Thyroid gland (tissue), 4 donors: Measurements from ENCODE around the gene MECR. TPM values are rescaled to one million over a fixed set of nuclear protein-coding genes. Genes with fewer than 3 reads are reported as not detected.

ENCODE experiments used
- DNase-seq, 2 donors: peaks; one replicate each; pipeline ENCODE4 v3.0.0-alpha.2; 2019
- H3K27ac ChIP-seq, 3 donors: fragments of 200-600 bp; sonication (generic); 1 replicate in 2 of 3; 2 replicates in 1 of 3; pipeline ENCODE4 v1.5.1; 2016 to 2019; ENCODE audit warnings: mild to moderate bottlenecking in 1 of 3, moderate library complexity in 1 of 3
- H3K27me3 ChIP-seq: fragments of 200-600 bp; sonication (generic); one replicate; pipeline ENCODE4 v1.5.1; 2019
- H3K36me3 ChIP-seq, 2 donors: fragments of 200-600 bp; sonication (generic); one replicate each; pipeline ENCODE4 v1.5.1; 2016 to 2019
- H3K4me1 ChIP-seq, 2 donors: fragments of 200-600 bp; sonication (generic); one replicate each; pipeline ENCODE4 v1.5.1; 2017 to 2019
- H3K4me3 ChIP-seq, 3 donors: fragments of 200-600 bp; sonication (generic); replicated peaks in 1 of 3; 1 replicate in 2 of 3; 2 replicates in 1 of 3; pipeline ENCODE4 v1.5.1; 2016; ENCODE audit warnings: mild to moderate bottlenecking in 1 of 3
- H3K9me3 ChIP-seq: fragments of 200-600 bp; sonication (generic); one replicate; pipeline ENCODE4 v1.5.1; 2017
- CTCF ChIP-seq, 6 experiments: fragments of 200-600 bp in 3 of 6; fragments of 450-650 bp in 3 of 6; sonication (generic) in 3 of 6; IDR thresholded peaks; one replicate each; pipeline ENCODE4 v1.5.1; 2016 to 2019; ENCODE audit warnings: antibody characterized with exemption in 6 of 6, mild to moderate bottlenecking in 2 of 6, inconsistent platforms in 1 of 6, moderate library complexity in 1 of 6
- POLR2A ChIP-seq, 2 donors: fragments of 450-650 bp; IDR thresholded peaks; one replicate each; pipeline ENCODE4 v1.6.1; 2017; ENCODE audit warnings: antibody characterized with exemption in 2 of 2, mild to moderate bottlenecking in 2 of 2, moderate library complexity in 1 of 2
- WGBS, 2 donors: methylation state at CpG; one replicate each; pipeline ENCODE4 v1.1.5; 2017; 5-methylcytosine and 5-hydroxymethylcytosine counted together
- intact Hi-C: fragments of 100-400 bp; cut with DNase I; formaldehyde crosslinking; loops from one replicate; pipeline ENCODE4 v1.15.1; 2023
- total RNA-seq, 4 donors: library from RNA; depleted of rRNA; stranded (reverse); fragments of >200 nt; gene quantifications; one replicate each; pipeline ENCODE4 v1.2.3, GENCODE V29; 2016

The MECR gene
- total RNA-seq, 4 donors from 2014 or later: 10.2 to 30.9 (median 18.0) TPM

- no peaks in the 10 kb centered on the region for H3K9me3 ChIP-seq
- peak; percentile 54 to 57 for DNase-seq
- peaks cover 10 to 13% of the 10 kb centered on the region in 2 donors for H3K4me1 ChIP-seq
- intact Hi-C loops: loop anchor here (2.0 to 10.0 kb wide), 3 partner anchors 167 to 417 kb away; no protein-coding TSS in a partner anchor
- TF ChIP-seq CTCF (IDR thresholded peaks at IDR 0.05): no peak
- no peak for TF ChIP-seq POLR2A (IDR thresholded peaks at IDR 0.05)
- 33 to 50% methylated on average over 1 of the region's 1 CpG for WGBS, 2 donors
- H3K36me3 ChIP-seq: peaks cover 0 to 6% of the 10 kb centered on the region in 2 donors
- peak overlapping the region; percentile 82 to 99 (median 85) for H3K27ac ChIP-seq
- H3K27me3 ChIP-seq: no peaks in the 10 kb centered on the region
- H3K4me3 ChIP-seq: no peak overlapping the region
These were observed 28.7 kb downstream of the MECR start for GRCh38 chr1:29202053-29202452.

- Histone ChIP-seq H3K4me1 (peaks cover 10 to 14% of the 10 kb centered on the region in 2 donors), H3K27ac (peak overlapping the region; percentile 82 to 99 (median 85)), H3K4me3 (no peak overlapping the region), H3K9me3 (no peaks in the 10 kb centered on the region), H3K27me3 (no peaks in the 10 kb centered on the region), H3K36me3 (peaks cover 0 to 6% of the 10 kb centered on the region in 2 donors)
- 90 to 91% methylated on average over 6 of the region's 6 CpGs for WGBS, 2 donors
- TF ChIP-seq POLR2A (IDR thresholded peaks at IDR 0.05): no peak
- TF ChIP-seq CTCF (IDR thresholded peaks at IDR 0.05): no peak
- no peak for DNase-seq
- intact Hi-C loops: loop anchor here (2.0 to 10.0 kb wide), 3 partner anchors 167 to 417 kb away; no protein-coding TSS in a partner anchor
These were observed 29.1 kb downstream of the MECR start for GRCh38 chr1:29201595-29202051.

GRCh38 chr1:29200906-29201594, 29.7 kb downstream of the MECR start:
- TF ChIP-seq CTCF (IDR thresholded peaks at IDR 0.05): no peak
- peaks cover 0 to 6% of the 10 kb centered on the region in 2 donors for H3K36me3 ChIP-seq

GRCh38 chr1:29197993-29198392, 32.7 kb downstream of the MECR start:
- intact Hi-C loops: no loop called here
- no peak overlapping the region for H3K27ac ChIP-seq

More at GRCh38 chr1:29200906-29201594, 29.7 kb downstream of the MECR start:
- WGBS, 2 donors: 94 to 98% methylated on average over 5 of the region's 5 CpGs
- no peak for DNase-seq
- no peak overlapping the region for H3K4me3 ChIP-seq
- H3K9me3 ChIP-seq: no peaks in the 10 kb centered on the region
- H3K4me1 ChIP-seq: peaks cover 10 to 19% of the 10 kb centered on the region in 2 donors
- H3K27me3 ChIP-seq: no peaks in the 10 kb centered on the region
- intact Hi-C loops: loop anchor here (10.0 kb wide), 2 partner anchors 166 to 416 kb away; no protein-coding TSS in a partner anchor
- H3K27ac ChIP-seq: peak overlapping the region in 1 of 3 donors; percentile 85

More at GRCh38 chr1:29197993-29198392, 32.7 kb downstream of the MECR start:
- no peak overlapping the region for H3K4me3 ChIP-seq
- no peak for TF ChIP-seq CTCF (IDR thresholded peaks at IDR 0.05)
- no peaks in the 10 kb centered on the region for H3K9me3 ChIP-seq
- peaks cover 0 to 6% of the 10 kb centered on the region in 2 donors for H3K36me3 ChIP-seq
- DNase-seq: no peak
- peaks cover 10 to 23% of the 10 kb centered on the region in 2 donors for H3K4me1 ChIP-seq
- 91 to 95% methylated on average over 12 of the region's 12 CpGs for WGBS, 2 donors
- no peaks in the 10 kb centered on the region for H3K27me3 ChIP-seq
